SK-N-MC (cell line): ENCODE data around the gene MEI1.
A peak's percentile ranks its signal among the peaks of the same experiment; 100 is the strongest.

Experiments
- DNase-seq: peaks from one replicate; pipeline ENCODE4 v3.0.0-alpha.2; 2011; ENCODE audit warnings: low read depth, low spot score
- H3K27ac ChIP-seq: fragments of 200-600 bp; sonication (generic); 2 replicates; pipeline ENCODE4 v1.5.1; 2016; ENCODE audit warnings: mixed run types
- H3K36me3 ChIP-seq: fragments of 200-600 bp; sonication (generic); 2 replicates; pipeline ENCODE4 v1.6.1; 2017; ENCODE audit warnings: antibody characterized with exemption, low read length, mixed read lengths; ENCODE audit not compliant: insufficient read depth
- H3K4me3 ChIP-seq: fragments of 200-600 bp; sonication (generic); 2 replicates; pipeline ENCODE4 v1.5.1; 2016
- H3K9ac ChIP-seq: fragments of 200-600 bp; sonication (generic); 2 replicates; pipeline ENCODE4 v1.8.0; 2017; ENCODE audit warnings: mixed run types, mixed read lengths; ENCODE audit not compliant: insufficient read length
- H3K9me3 ChIP-seq: fragments of 200-600 bp; sonication (generic); 2 replicates; pipeline ENCODE4 v1.6.1; 2017; ENCODE audit warnings: low read depth, mild to moderate bottlenecking, antibody characterized with exemption, low read length, moderate library complexity, mixed read lengths
- EZH2 ChIP-seq: fragments of 200-600 bp; sonication (generic); IDR thresholded peaks from one replicate; pipeline ENCODE4 v1.6.1; 2017; ENCODE audit warnings: antibody characterized with exemption
- FOXP2 ChIP-seq: optimal IDR thresholded peaks from 2 replicates; pipeline ENCODE3; 2011; ENCODE audit warnings: mild to moderate bottlenecking, moderate library complexity; ENCODE audit not compliant: insufficient read depth; ENCODE audit errors: extremely low read length, control extremely low read depth
- POLR2AphosphoS5 ChIP-seq: IDR thresholded peaks from 2 replicates; pipeline ENCODE4 v1.6.1; 2012; ENCODE audit warnings: mild to moderate bottlenecking, low read depth, low read length, borderline replicate concordance

The MEI1 gene

GRCh38 chr22:41841085-41841712 lies 141.9 kb downstream of the MEI1 start:
- DNase-seq, result no peak
- no peak overlapping the region for H3K9ac ChIP-seq

GRCh38 chr22:41842996-41843970 lies 144.0 kb downstream of the MEI1 start:
- Histone ChIP-seq H3K9me3 (no peaks in the 10 kb centered on the region), H3K4me3 (no peak overlapping the region), H3K9ac (no peak overlapping the region), H3K36me3 (peaks cover 65% of the 10 kb centered on the region), H3K27ac (peak overlapping the region; percentile 0)
- TF ChIP-seq EZH2, result no peak
- no peak for TF ChIP-seq POLR2AphosphoS5
- TF ChIP-seq FOXP2, result no peak
- no peak for DNase-seq

More at GRCh38 chr22:41841085-41841712, 141.9 kb downstream of the MEI1 start:
- Histone ChIP-seq H3K4me3 (no peak overlapping the region), H3K9me3 (no peaks in the 10 kb centered on the region), H3K27ac (no peak overlapping the region), H3K36me3 (peaks cover 74% of the 10 kb centered on the region)
- no peak for TF ChIP-seq POLR2AphosphoS5

- no peak for TF ChIP-seq EZH2
- TF ChIP-seq FOXP2, result no peak
- TF ChIP-seq POLR2AphosphoS5, result no peak
- H3K27ac ChIP-seq, result peak overlapping the region; percentile 58
Observed at GRCh38 chr22:41844036-41844435, 144.7 kb downstream of the MEI1 start.

GRCh38 chr22:41844513-41844912 lies 145.2 kb downstream of the MEI1 start:
- Histone ChIP-seq H3K9me3 (no peaks in the 10 kb centered on the region), H3K4me3 (no peak overlapping the region), H3K27ac (peak overlapping the region; percentile 58), H3K36me3 (peaks cover 58% of the 10 kb centered on the region), H3K9ac (no peak overlapping the region)
- no peak for DNase-seq
- TF ChIP-seq FOXP2 (no peak), EZH2 (no peak), POLR2AphosphoS5 (no peak)

More at GRCh38 chr22:41844036-41844435, 144.7 kb downstream of the MEI1 start:
- DNase-seq, result no peak
- Histone ChIP-seq H3K36me3 (peaks cover 63% of the 10 kb centered on the region), H3K4me3 (no peak overlapping the region), H3K9me3 (no peaks in the 10 kb centered on the region), H3K9ac (no peak overlapping the region)

DNA sequence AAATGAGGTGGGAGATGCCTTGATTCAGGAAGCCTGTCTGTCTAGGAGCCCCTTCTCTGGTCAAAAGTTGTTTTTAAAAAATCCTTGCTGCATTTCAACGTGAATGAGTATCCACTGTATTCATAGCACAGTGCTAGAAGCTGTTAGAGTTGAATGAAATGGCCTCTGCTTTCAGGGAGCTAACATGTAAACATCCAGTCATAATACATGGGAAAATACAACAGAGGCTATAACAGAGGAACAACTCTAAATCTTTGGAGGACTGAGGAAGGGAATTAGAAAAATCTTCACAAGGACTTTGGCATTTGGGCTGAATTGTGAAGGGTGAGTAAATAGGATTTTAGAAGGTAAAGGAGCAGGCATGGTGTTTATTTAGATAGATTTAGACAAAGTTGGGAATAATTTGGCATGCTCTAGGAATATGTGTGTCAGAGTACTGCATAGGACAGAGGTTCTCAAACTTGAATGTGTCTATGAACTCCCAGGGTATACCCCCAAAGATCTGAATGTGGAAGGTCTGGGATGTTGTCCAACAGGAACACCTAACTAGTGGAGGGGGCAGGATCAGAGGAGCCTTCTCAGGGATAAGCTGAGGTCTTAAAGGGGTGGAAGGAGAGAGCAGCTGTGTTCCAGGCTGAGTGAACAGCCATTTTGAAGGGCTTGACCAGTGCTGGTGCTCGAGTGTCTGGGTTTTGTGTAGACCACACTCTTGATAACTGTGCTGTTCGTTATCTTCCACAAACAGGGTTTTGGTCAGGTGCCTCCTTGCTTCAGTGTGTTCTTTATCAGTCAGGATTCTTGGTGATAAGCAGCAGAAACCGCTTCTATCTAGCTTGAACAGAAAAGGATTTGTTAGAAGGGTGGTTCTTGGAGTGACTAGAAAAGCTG lies 146.3 kb downstream of the MEI1 start:
- TF ChIP-seq EZH2 (no peak), FOXP2 (no peak), POLR2AphosphoS5 (no peak)
- Histone ChIP-seq H3K36me3 (peaks cover 49% of the 10 kb centered on the region), H3K9me3 (no peaks in the 10 kb centered on the region), H3K9ac (no peak overlapping the region), H3K27ac (peak overlapping the region; percentile 67), H3K4me3 (no peak overlapping the region)
- no peak for DNase-seq

DNA sequence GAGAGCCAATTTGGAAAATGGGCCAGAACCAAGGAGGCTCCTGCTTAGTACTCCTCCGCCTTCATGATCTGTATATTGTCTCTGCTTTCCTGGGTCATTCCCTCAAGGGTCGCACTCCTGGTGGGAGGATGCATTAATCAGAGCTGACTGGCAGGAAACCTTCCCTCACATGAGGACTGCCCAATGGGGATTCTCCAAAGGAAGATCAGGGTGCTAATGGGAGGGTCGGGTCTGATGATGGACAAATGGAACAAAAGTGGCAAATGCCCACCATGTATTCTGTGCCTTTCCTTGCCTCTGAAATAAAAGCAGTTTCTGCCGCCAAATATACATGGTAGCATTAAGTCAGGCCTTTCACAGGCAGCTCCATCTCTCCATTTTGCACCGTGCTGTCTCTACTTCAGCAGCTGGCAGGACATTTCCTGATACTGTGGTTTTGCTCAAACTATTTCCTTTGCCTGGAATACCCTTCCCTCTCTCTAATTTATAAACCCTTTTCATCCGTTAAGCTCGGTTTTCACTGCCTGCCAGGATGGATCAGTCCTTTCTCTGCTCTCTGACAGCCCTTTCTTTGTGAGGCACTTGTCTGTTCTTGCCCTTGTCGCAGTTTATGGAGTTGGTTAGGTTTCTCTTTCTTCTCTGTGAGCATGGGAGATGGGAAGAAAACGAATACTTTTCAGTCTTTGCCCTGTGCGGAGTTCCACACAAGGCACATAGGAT lies 147.1 kb downstream of the MEI1 start:
- no peak overlapping the region for H3K4me3 ChIP-seq
- no peak for DNase-seq
- no peak overlapping the region for H3K9ac ChIP-seq
- no peaks in the 10 kb centered on the region for H3K9me3 ChIP-seq
- peaks cover 48% of the 10 kb centered on the region for H3K36me3 ChIP-seq
- no peak for TF ChIP-seq FOXP2
- H3K27ac ChIP-seq, result peak overlapping the region; percentile 67

- Histone ChIP-seq H3K36me3 (peaks cover 40% of the 10 kb centered on the region), H3K9me3 (no peaks in the 10 kb centered on the region), H3K27ac (no peak overlapping the region), H3K4me3 (no peak overlapping the region), H3K9ac (no peak overlapping the region)
- no peak for TF ChIP-seq EZH2
- TF ChIP-seq FOXP2, result no peak
- TF ChIP-seq POLR2AphosphoS5, result no peak
- DNase-seq, result no peak
Observed at GRCh38 chr22:41847300-41847699, 148.0 kb downstream of the MEI1 start.

GRCh38 chr22:41848468-41848867 lies 149.2 kb downstream of the MEI1 start:
- peaks cover 34% of the 10 kb centered on the region for H3K36me3 ChIP-seq
- no peak overlapping the region for H3K27ac ChIP-seq
- no peak for DNase-seq
- no peak overlapping the region for H3K4me3 ChIP-seq
- no peak for TF ChIP-seq FOXP2
- no peak for TF ChIP-seq POLR2AphosphoS5
- TF ChIP-seq EZH2, result no peak
- no peaks in the 10 kb centered on the region for H3K9me3 ChIP-seq
- H3K9ac ChIP-seq, result no peak overlapping the region
